GM12873 (cell line): ENCODE measurements around the gene KRTAP10-2.
"Not testable (repeated sequence)": the region's sequence is repeated elsewhere in the genome, so short reads cannot be mapped to it uniquely, and the experiment has no call there.

Experiments used
- TF ChIP-seq, protein P1 (sequence below): IDR thresholded peaks from 2 replicates; pipeline ENCODE4 v1.5.1; 2012; ENCODE audit warnings: low read depth, mild to moderate bottlenecking, moderate library complexity, low read length, control low read depth; ENCODE audit not compliant: insufficient read depth; ENCODE audit errors: missing control alignments

Gene KRTAP10-2, protein sequence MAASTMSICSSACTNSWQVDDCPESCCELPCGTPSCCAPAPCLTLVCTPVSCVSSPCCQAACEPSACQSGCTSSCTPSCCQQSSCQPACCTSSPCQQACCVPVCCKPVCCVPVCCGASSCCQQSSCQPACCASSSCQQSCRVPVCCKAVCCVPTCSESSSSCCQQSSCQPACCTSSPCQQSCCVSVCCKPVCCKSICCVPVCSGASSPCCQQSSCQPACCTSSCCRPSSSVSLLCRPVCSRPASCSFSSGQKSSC

DNA sequence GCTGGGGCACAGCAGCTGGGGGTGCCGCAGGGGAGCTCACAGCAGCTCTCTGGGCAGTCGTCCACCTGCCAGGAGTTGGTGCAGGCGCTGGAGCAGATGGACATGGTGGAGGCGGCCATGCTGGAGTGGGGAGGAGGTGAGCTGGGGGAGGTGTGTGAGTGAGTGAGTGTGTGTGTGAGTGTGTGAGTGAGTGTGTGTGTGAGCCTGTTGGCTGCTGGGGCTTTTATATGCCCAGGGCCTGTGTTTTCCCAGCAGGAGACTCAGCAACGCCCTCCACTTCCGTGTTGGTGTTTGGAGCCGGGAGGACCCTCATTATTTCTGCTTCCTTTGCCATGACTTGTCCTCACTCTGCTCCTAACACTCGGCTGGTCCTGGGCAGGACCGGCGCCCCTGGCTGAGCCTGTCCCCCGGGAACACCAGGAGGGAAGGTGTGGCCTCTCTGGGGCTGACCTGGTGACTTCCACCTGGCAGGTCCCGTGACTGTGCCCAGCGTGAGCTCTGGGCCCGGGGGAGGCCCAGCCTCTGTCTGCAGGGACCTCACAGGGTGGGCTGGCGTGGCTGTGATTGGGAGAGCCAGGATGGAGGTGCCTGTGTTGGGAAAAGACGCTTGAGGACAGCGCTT, at the start of gene KRTAP10-2:
KRTAP10-2 (minus strand) TSS at position 166 of the 622 bp plus-strand sequence; CDS start at position 119, 47 bp downstream.
- TF ChIP-seq, protein P1, sequence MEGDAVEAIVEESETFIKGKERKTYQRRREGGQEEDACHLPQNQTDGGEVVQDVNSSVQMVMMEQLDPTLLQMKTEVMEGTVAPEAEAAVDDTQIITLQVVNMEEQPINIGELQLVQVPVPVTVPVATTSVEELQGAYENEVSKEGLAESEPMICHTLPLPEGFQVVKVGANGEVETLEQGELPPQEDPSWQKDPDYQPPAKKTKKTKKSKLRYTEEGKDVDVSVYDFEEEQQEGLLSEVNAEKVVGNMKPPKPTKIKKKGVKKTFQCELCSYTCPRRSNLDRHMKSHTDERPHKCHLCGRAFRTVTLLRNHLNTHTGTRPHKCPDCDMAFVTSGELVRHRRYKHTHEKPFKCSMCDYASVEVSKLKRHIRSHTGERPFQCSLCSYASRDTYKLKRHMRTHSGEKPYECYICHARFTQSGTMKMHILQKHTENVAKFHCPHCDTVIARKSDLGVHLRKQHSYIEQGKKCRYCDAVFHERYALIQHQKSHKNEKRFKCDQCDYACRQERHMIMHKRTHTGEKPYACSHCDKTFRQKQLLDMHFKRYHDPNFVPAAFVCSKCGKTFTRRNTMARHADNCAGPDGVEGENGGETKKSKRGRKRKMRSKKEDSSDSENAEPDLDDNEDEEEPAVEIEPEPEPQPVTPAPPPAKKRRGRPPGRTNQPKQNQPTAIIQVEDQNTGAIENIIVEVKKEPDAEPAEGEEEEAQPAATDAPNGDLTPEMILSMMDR = no peak

DNA sequence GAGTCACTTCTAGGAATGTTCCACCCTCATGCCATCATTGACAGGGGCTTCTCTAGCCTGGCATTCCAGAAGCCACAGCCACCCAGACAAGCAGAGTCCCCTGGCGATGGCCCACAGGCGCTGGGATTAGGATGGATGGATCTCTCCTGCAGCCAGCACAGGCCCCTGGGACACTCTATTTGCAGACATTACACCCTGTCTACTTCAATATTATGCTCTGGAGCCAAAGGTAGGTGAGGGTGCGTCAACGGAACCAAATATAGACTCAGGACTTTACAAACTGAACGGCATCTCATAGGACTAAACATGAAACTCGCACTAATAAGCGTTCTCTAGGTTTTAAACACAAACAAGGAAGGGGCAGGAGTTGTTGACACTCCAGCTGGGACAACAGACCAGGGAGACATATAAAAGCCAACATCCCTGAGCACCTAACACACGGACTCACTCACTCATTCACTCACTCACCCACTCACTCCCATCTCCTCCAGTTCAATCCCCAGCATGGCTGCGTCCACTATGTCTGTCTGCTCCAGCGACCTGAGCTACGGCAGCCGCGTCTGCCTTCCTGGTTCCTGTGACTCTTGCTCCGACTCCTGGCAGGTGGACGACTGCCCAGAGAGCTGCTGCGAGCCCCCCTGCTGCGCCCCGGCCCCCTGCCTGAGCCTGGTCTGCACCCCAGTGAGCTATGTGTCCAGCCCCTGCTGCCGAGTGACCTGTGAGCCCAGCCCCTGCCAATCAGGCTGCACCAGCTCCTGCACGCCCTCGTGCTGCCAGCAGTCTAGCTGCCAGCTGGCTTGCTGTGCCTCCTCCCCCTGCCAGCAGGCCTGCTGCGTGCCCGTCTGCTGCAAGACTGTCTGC, 49.0 kb upstream of the KRTAP10-2 start, which contains the start of gene KRTAP10-7:
KRTAP10-7 (plus strand) TSS at position 480 of the 861 bp plus-strand sequence; CDS start at position 505, 25 bp downstream.
- TF ChIP-seq, protein P1 = not testable (repeated sequence)

DNA sequence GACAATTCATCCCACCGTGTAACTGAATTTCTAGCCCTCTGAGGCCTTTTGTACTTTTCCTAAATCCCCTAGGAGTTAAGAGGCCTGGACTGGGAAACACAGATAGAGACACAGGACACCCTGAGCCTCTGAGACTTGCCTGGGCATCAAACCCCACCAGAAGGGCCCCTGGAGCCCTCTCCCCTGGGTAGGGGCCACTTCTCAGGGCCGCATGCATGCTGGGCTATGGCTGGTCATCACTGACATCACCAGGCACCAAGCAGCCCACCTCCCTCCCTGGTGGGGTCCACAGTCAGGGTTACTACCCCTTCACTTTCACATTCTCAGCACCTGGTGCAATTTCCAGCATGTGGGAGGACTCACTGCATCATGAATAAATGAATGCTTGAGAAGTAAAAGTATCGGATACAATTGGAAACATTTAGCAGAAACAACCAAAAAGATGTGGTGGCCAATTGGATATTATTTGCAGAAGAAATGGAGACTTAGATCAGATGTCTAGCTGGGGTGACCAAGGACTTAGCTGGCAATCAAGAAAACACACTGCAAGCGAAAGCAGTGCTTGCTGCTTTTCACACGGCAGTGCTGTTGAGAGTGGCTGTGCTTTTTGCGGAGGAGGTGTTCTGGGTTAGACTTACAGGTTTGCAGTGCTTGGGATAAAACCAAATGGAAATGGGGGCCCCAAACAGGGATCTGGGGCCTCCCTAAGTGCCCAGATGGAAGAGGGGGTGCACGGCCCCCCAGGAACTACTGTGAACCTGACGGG, 48.1 kb upstream of the KRTAP10-2 start:
- TF ChIP-seq, protein P1 = no peak

DNA sequence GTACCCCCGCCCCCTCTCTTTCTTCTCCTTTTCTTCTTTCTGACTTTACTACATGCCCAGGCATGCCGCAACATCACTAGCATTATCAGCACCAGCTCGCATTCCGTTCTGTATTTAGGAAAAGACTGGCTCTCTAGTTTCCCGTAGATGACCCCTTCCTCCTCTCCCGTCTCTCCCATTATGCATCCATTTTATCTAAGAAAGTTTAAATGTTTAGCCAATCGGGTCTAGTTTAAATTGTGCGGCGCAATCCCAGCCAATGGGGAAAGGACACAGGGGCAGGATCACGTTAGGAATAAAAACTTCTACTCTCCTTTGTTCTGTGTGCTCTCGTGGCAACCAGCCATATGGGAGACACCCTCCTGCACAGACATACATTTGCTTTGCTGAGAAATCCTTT, 46.8 kb upstream of the KRTAP10-2 start:
- TF ChIP-seq, protein P1 = no peak

DNA sequence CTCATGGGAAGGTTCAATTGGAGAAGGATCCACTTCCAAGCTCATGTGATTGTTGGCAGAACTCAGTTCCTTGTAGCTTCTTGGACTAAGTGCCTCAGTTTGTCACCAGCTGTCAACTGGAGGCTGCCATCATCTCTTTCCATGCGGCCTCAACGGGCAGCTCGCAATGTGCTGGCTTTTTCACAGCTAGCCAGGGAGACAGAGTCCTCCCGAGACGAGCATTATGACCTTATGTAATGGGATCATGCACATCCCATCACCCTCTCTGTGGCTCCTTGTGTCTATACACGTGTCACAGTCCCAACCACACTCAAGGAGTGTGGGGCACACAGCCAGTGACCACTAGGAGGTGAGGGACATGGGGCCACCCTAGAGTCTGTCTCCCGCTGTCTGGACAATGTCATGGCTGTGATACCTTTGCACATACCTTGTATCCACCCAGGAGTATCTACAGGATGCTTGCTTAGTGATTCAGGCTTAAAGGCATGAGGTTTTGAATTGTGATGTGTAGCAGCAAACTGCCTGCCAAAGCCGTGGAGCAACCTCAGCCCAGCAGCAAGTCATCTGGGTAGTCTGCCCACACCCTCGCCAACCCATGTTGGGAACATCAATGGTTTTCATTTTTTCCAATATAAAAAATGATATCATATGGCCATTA, 44.9 kb upstream of the KRTAP10-2 start:
- TF ChIP-seq, protein P1 = no peak

DNA sequence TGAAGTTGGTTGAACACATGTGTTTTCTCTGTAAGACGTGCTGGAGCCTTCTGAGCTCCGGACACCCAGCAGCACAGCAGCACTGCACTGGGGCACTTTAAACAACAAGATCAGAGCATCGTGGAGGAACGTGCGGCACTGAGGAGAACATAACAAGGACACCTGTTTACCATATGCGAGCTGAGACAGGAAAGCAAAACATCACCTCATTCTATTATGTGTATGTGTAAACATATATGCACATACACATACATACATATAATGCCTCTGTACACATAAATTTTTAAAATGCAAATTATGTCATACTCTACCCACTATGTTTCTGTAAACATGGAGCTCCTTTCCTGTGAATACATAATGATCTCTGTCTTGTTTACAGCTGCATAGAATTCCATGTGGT, 44.2 kb upstream of the KRTAP10-2 start:
- TF ChIP-seq, protein P1 = no peak
